HL-60 (cell line): ENCODE data around the gene TLCD5.

Experiments used
- DNase-seq, 2 experiments: peaks; one replicate each; pipeline ENCODE4 v3.0.0-alpha.2; 2010 to 2020; ENCODE audit warnings: low read depth in 1 of 2, low spot score in 1 of 2
- H3K27ac ChIP-seq: fragments of 250-450 bp; sonication (Bioruptor Pico); replicated peaks from 2 replicates; pipeline ENCODE4 v1.5.1; 2020; ENCODE audit warnings: mild to moderate bottlenecking, moderate library complexity
- H3K27me3 ChIP-seq: fragments of 250-450 bp; sonication (Bioruptor Pico); 2 replicates; pipeline ENCODE4 v1.5.1; 2021; ENCODE audit warnings: mild to moderate bottlenecking, moderate library complexity; ENCODE audit not compliant: insufficient read depth, poor library complexity, severe bottlenecking
- H3K4me3 ChIP-seq: replicated peaks from 2 replicates; pipeline ENCODE4 v1.5.1; 2011; ENCODE audit warnings: mild to moderate bottlenecking, control low read depth, low read length; ENCODE audit not compliant: insufficient read depth
- CTCF ChIP-seq: IDR thresholded peaks from one replicate; pipeline ENCODE4 v1.5.1; 2011; ENCODE audit warnings: low read length, control low read depth, inconsistent platforms; ENCODE audit not compliant: insufficient read depth
- GABPA ChIP-seq: IDR thresholded peaks from 2 replicates; pipeline ENCODE4 v1.6.1; 2012; ENCODE audit warnings: low read depth
- POLR2AphosphoS5 ChIP-seq: IDR thresholded peaks from 2 replicates; pipeline ENCODE4 v1.6.1; 2012; ENCODE audit warnings: low read depth
- SPI1 ChIP-seq: IDR thresholded peaks from 2 replicates; pipeline ENCODE4 v1.6.1; 2012; ENCODE audit warnings: low read depth, mild to moderate bottlenecking, borderline replicate concordance
- TF ChIP-seq, protein P1 (sequence below): IDR thresholded peaks from 2 replicates; pipeline ENCODE4 v1.6.1; 2012; ENCODE audit warnings: low read depth; ENCODE audit not compliant: insufficient replicate concordance

TLCD5 gene

GRCh38 chr11:120296554-120296953, 28.5 kb upstream of the TLCD5 start:
- DNase-seq, result no peak
- peaks cover 6% of the 10 kb centered on the region for H3K27me3 ChIP-seq
- H3K4me3 ChIP-seq, result no peak overlapping the region
- no peak for TF ChIP-seq CTCF
- TF ChIP-seq SPI1, result no peak
- TF ChIP-seq, protein P1, sequence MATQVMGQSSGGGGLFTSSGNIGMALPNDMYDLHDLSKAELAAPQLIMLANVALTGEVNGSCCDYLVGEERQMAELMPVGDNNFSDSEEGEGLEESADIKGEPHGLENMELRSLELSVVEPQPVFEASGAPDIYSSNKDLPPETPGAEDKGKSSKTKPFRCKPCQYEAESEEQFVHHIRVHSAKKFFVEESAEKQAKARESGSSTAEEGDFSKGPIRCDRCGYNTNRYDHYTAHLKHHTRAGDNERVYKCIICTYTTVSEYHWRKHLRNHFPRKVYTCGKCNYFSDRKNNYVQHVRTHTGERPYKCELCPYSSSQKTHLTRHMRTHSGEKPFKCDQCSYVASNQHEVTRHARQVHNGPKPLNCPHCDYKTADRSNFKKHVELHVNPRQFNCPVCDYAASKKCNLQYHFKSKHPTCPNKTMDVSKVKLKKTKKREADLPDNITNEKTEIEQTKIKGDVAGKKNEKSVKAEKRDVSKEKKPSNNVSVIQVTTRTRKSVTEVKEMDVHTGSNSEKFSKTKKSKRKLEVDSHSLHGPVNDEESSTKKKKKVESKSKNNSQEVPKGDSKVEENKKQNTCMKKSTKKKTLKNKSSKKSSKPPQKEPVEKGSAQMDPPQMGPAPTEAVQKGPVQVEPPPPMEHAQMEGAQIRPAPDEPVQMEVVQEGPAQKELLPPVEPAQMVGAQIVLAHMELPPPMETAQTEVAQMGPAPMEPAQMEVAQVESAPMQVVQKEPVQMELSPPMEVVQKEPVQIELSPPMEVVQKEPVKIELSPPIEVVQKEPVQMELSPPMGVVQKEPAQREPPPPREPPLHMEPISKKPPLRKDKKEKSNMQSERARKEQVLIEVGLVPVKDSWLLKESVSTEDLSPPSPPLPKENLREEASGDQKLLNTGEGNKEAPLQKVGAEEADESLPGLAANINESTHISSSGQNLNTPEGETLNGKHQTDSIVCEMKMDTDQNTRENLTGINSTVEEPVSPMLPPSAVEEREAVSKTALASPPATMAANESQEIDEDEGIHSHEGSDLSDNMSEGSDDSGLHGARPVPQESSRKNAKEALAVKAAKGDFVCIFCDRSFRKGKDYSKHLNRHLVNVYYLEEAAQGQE, result no peak
- TF ChIP-seq GABPA, result no peak
- no peak for TF ChIP-seq POLR2AphosphoS5
- H3K27ac ChIP-seq, result no peak overlapping the region

DNA sequence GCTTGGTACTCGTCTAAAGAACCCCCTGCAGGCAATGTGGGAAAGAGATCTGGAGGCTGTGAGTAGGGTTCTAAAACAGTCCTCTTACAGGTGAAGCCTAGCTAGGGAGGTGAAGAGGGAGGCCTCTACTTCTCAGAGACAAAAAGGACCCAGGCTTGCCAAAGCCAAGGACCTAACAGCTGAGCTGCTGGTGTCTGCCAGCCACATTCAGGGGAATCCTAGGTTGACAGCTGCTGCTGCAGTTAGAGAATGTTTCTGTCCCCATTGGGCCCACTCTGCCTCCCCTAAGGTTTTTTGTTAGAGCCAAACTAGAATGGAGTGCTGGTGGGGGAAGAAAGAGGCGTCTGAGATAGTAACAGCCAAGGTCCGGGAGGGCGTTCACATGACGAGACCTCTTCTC, 26.6 kb upstream of the TLCD5 start:
- no peak overlapping the region for H3K27ac ChIP-seq
- peaks cover 6% of the 10 kb centered on the region for H3K27me3 ChIP-seq
- TF ChIP-seq CTCF, result no peak
- TF ChIP-seq, protein P1, result no peak
- TF ChIP-seq SPI1, result no peak
- no peak for TF ChIP-seq GABPA
- TF ChIP-seq POLR2AphosphoS5, result no peak
- no peak overlapping the region for H3K4me3 ChIP-seq
- no peak for DNase-seq

DNA sequence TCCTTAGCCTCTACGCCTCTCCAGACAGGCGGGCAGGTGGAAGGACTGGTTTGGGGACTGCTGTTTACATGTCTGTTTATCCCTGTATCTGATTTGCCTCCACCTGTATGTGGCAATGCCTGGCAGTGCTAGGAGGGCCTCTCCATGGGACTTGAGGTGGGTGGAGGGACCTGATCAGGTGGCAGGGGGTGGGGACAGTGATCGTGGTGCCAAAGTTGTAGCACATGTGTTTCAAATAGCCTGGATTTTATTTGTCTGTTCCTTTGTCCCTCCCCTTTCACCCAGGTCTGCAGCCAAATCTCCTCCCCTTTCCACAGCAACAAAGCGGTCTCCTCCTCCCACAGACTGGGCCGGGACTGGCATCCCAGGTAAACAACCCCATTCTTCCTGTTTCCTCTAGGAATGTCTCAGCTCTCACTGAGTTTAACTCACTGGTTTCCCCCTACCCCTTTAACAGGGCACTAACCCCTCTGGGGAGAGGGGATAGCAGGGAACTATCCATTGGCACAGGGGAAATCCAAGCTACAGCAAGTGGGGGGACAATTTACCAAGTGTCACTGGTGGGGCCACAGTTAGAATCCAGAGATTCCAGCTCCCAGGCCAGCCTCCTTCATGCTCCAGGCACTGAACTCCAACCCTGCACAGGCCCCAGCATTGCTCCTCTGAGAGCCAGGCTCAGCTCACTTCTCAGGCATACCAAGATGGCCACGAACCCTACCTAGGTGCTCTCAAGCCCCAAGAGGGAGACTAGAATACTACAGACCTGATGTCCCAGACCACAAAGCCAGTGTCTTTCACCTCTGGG, 22.9 kb upstream of the TLCD5 start:
- Histone ChIP-seq H3K27me3 (no peaks in the 10 kb centered on the region), H3K4me3 (no peak overlapping the region), H3K27ac (no peak overlapping the region)
- TF ChIP-seq GABPA (no peak), CTCF (no peak), SPI1 (no peak), POLR2AphosphoS5 (no peak)
- TF ChIP-seq, protein P1, result no peak
- no peak for DNase-seq
